ENCODE measurements around the gene ELOVL1. TPM values are rescaled to one million over a fixed set of nuclear protein-coding genes. Genes with fewer than 3 reads are reported as not detected.

Gene ELOVL1
- total and polyA plus RNA-seq, 2 of the 13 experiments (the other 11 are each of a cell fraction or from before 2014, with no cell fraction given), result 55.2 to 77.4 TPM

GRCh38 chr1:43321331-43321891, 46.4 kb downstream of the ELOVL1 start (continued):
- TF ChIP-seq EP300 (IDR thresholded peaks at IDR 0.05; ENCODE audit: low read depth in 2 of 2, low read length in 2 of 2) (peak in 1 of 2 experiments; percentile 20; a peak in 1 of 4 replicates), EP300 (CRISPR knock-in tag; IDR thresholded peaks at IDR 0.05; ENCODE audit: borderline replicate concordance) (no peak), NR2F1 (CRISPR knock-in tag; IDR thresholded peaks at IDR 0.05) (peak; percentile 79 to 94), MYC (CRISPR knock-in tag; IDR thresholded peaks at IDR 0.05; ENCODE audit: borderline replicate concordance) (0 out of 2 replicates have a peak, but pooled peaks have one; percentile 20), ZNF720 (CRISPR knock-in tag; IDR thresholded peaks at IDR 0.05) (no peak), TCF12 (IDR thresholded peaks at IDR 0.05) (no peak), TCF12 (CRISPR knock-in tag; IDR thresholded peaks at IDR 0.05) (no peak), ZBTB21 (CRISPR knock-in tag; IDR thresholded peaks at IDR 0.05) (0 out of 2 replicates have a peak, but pooled peaks have one; percentile 41), NR2F6 (IDR thresholded peaks at IDR 0.05) (peak; percentile 59; the same call in 1 of the 2 replicates), NR2F6 (CRISPR knock-in tag; IDR thresholded peaks at IDR 0.05) (peak; percentile 72; the same call in 1 of the 2 replicates), SOX5 (CRISPR knock-in tag; IDR thresholded peaks at IDR 0.05; ENCODE audit: borderline replicate concordance) (no peak), NR2F2 (IDR thresholded peaks at IDR 0.05; ENCODE audit: borderline replicate concordance, low read depth) (0 out of 2 replicates have a peak, but pooled peaks have one; percentile 49)
- TF ChIP-seq, protein P1, sequence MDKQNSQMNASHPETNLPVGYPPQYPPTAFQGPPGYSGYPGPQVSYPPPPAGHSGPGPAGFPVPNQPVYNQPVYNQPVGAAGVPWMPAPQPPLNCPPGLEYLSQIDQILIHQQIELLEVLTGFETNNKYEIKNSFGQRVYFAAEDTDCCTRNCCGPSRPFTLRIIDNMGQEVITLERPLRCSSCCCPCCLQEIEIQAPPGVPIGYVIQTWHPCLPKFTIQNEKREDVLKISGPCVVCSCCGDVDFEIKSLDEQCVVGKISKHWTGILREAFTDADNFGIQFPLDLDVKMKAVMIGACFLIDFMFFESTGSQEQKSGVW (CRISPR knock-in tag; IDR thresholded peaks at IDR 0.05; ENCODE audit: borderline replicate concordance), result no peak
- TF ChIP-seq, protein P2, sequence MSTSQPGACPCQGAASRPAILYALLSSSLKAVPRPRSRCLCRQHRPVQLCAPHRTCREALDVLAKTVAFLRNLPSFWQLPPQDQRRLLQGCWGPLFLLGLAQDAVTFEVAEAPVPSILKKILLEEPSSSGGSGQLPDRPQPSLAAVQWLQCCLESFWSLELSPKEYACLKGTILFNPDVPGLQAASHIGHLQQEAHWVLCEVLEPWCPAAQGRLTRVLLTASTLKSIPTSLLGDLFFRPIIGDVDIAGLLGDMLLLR (CRISPR knock-in tag; IDR thresholded peaks at IDR 0.05), result no peak
- TF ChIP-seq, protein P3, sequence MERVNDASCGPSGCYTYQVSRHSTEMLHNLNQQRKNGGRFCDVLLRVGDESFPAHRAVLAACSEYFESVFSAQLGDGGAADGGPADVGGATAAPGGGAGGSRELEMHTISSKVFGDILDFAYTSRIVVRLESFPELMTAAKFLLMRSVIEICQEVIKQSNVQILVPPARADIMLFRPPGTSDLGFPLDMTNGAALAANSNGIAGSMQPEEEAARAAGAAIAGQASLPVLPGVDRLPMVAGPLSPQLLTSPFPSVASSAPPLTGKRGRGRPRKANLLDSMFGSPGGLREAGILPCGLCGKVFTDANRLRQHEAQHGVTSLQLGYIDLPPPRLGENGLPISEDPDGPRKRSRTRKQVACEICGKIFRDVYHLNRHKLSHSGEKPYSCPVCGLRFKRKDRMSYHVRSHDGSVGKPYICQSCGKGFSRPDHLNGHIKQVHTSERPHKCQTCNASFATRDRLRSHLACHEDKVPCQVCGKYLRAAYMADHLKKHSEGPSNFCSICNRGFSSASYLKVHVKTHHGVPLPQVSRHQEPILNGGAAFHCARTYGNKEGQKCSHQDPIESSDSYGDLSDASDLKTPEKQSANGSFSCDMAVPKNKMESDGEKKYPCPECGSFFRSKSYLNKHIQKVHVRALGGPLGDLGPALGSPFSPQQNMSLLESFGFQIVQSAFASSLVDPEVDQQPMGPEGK (CRISPR knock-in tag; IDR thresholded peaks at IDR 0.05), result peak; percentile 20; the same call in 1 of the 2 replicates
- TF ChIP-seq, protein P4, sequence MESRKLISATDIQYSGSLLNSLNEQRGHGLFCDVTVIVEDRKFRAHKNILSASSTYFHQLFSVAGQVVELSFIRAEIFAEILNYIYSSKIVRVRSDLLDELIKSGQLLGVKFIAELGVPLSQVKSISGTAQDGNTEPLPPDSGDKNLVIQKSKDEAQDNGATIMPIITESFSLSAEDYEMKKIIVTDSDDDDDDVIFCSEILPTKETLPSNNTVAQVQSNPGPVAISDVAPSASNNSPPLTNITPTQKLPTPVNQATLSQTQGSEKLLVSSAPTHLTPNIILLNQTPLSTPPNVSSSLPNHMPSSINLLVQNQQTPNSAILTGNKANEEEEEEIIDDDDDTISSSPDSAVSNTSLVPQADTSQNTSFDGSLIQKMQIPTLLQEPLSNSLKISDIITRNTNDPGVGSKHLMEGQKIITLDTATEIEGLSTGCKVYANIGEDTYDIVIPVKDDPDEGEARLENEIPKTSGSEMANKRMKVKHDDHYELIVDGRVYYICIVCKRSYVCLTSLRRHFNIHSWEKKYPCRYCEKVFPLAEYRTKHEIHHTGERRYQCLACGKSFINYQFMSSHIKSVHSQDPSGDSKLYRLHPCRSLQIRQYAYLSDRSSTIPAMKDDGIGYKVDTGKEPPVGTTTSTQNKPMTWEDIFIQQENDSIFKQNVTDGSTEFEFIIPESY (CRISPR knock-in tag; IDR thresholded peaks at IDR 0.05), result peak; percentile 30; the same call in 1 of the 2 replicates
